ENCODE data around the gene ZBTB5.
"Not testable (repeated sequence)": the region's sequence is repeated elsewhere in the genome, so short reads cannot be mapped to it uniquely, and the experiment has no call there.

ZBTB5 gene

DNA sequence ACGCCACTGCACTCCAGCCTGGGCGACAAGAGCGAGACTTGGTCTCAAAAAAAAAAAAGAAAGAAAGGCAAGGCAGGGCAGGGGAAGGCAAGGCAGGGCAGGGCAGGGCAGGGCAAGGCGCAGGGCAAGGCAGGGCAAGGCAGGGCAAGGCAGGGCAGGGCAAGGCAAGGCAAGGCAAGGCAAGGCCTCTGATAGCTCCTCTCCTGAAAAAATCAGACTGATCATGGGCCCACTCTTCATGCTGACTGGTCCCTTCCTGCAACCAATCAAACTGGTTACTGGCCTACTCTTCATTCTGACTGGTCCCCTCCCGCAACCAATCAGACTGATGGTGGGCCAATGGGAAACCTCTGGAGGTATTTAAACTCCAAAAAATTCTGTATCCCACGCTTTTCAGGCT lies 3.4 kb upstream of the ZBTB5 start:
- no peak for DNase-seq (ENCODE audit: extremely low read depth, insufficient read length)
- TF ChIP-seq, protein P1, sequence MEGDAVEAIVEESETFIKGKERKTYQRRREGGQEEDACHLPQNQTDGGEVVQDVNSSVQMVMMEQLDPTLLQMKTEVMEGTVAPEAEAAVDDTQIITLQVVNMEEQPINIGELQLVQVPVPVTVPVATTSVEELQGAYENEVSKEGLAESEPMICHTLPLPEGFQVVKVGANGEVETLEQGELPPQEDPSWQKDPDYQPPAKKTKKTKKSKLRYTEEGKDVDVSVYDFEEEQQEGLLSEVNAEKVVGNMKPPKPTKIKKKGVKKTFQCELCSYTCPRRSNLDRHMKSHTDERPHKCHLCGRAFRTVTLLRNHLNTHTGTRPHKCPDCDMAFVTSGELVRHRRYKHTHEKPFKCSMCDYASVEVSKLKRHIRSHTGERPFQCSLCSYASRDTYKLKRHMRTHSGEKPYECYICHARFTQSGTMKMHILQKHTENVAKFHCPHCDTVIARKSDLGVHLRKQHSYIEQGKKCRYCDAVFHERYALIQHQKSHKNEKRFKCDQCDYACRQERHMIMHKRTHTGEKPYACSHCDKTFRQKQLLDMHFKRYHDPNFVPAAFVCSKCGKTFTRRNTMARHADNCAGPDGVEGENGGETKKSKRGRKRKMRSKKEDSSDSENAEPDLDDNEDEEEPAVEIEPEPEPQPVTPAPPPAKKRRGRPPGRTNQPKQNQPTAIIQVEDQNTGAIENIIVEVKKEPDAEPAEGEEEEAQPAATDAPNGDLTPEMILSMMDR (IDR thresholded peaks at IDR 0.05; ENCODE audit: insufficient read depth, low read length, poor library complexity, severe bottlenecking) = no peak
- no peaks in the 10 kb centered on the region for H3K36me3 ChIP-seq (ENCODE audit: control insufficient read depth, insufficient read depth, low read length)
- no peaks in the 10 kb centered on the region for H3K27me3 ChIP-seq (replicated peaks; ENCODE audit: control insufficient read depth, insufficient read depth, low read length)
- no peak overlapping the region for H3K4me3 ChIP-seq (replicated peaks; ENCODE audit: low read depth, low read length)

DNA sequence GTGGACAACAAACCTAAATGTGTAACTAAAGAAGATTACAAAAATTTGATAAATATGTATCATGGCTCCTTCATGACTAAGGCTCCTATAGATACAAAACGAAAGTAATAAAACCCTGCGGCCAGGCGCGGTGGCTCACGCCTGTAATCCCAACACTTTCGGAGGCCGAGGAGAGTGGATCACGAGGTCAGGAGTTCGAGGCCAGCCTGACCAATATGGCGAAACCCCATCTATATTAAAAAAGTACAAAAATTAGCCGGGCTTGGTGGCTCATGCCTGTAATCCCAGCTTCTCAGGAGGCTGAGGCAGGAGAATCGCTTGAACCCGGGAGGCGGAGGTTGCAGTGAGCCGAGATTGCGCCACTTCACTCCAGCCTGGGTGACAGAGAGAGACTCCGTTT lies 2.3 kb upstream of the ZBTB5 start:
- not testable (repeated sequence) for DNase-seq (ENCODE audit: extremely low read depth, insufficient read length); H3K4me3 ChIP-seq (replicated peaks; ENCODE audit: low read depth, low read length); H3K36me3 ChIP-seq (ENCODE audit: control insufficient read depth, insufficient read depth, low read length); H3K27me3 ChIP-seq (replicated peaks; ENCODE audit: control insufficient read depth, insufficient read depth, low read length)

DNA sequence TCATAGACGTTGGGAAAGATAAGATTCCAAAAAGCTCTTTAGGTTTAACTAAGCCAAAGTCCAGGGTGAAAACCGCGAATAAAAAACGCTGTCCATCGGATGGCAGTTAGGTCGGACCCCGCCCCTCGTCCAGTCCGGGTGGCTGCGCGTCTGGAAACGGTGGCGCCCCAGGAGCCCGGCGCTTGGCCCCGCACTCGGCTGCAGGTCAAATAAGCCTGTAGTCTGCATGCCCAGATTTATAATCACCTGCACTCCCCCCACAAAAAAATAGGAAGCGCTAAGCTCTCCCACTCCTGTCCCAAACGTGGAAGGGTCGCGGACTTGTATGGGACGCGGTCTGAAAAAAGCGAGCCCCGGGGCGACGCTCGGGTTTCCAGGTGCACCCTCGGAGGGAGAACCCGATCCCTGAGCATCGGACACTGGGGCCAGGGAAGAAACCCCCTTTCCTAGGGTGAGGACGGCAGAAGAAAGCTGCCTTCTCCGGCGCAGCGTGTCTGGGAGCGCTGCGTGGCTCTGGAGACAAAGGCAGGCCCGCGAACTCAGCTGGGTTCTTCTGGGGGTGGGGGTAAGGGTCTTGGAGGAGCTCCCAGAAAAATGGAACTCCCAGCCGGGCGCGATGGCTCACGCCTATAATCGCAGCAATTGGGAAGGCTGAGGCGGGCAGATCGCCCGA lies 923 bp upstream of the ZBTB5 start:
- DNase-seq (ENCODE audit: extremely low read depth, insufficient read length) = no peak
- Histone ChIP-seq H3K36me3 (ENCODE audit: control insufficient read depth, insufficient read depth, low read length) (no peaks in the 10 kb centered on the region), H3K27me3 (replicated peaks; ENCODE audit: control insufficient read depth, insufficient read depth, low read length) (no peaks in the 10 kb centered on the region), H3K4me3 (replicated peaks; ENCODE audit: low read depth, low read length) (peak overlapping the region; percentile 82)
- TF ChIP-seq, protein P1 (IDR thresholded peaks at IDR 0.05; ENCODE audit: insufficient read depth, low read length, poor library complexity, severe bottlenecking) = no peak

DNA sequence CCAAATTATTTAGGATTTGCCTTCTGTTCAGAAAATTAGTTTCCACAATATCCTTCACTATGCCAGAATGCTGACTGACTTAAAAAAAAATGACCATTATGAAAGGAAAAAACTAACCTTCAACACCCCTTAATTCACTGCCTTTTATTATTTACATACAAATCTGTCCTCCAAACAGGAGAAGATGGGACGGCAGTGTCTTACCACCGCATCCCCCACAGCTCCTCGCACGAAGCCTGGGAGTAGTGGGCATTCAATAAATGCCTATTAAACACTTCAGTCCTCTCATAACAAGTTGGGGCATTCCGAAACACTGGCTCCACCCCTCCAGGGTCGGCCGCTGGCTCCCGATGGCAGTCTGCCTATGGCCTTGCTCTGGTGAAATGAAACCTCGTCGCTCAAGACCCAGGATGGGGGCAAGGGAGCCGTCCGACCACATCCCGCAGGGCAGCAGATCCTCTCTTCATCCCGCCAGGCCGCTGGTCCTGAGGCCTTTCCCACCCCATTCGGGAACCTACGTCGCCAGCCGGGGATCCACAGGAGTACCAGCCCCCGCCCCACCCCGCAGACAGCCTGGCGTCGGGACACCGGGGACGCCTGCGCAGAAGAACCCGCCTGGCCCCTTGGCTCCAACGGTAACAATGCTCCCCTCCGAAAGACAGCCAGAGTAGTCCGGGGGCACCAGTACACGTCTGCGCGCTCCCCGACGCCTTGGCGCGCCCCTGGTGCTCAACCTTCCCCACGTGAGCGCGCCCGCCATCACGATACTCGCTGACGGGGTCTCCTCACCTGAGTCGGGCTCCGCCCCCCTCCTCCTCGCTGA lies 613 bp downstream of the ZBTB5 start:
- Histone ChIP-seq H3K4me3 (replicated peaks; ENCODE audit: low read depth, low read length) (peak overlapping the region; percentile 98), H3K27me3 (replicated peaks; ENCODE audit: control insufficient read depth, insufficient read depth, low read length) (no peaks in the 10 kb centered on the region), H3K36me3 (ENCODE audit: control insufficient read depth, insufficient read depth, low read length) (no peaks in the 10 kb centered on the region; the same call in 1 of the 2 replicates)
- no peak for DNase-seq (ENCODE audit: extremely low read depth, insufficient read length)
- TF ChIP-seq, protein P1 (IDR thresholded peaks at IDR 0.05; ENCODE audit: insufficient read depth, low read length, poor library complexity, severe bottlenecking) = no peak

DNA sequence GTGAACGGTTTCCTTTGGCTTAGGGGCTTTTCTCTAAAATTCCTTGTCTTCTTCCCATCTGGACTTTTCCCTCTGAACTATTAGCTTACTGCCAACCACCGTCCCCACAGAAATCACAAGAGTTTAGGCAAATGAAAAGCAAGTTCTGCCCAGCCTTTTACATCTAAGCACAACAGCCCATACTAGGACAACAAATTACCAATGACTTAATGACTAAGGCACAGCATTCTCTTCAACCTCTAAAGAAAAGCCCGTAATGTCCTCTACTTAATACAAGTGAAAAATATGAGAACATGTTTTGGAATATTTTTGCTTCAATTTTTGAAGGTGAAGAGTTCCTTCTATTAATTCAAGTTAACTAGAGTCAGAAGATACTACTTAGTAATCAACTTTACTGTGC lies 1.2 kb downstream of the ZBTB5 start:
- H3K36me3 ChIP-seq (ENCODE audit: control insufficient read depth, insufficient read depth, low read length) = no peaks in the 10 kb centered on the region; the same call in 1 of the 2 replicates
- H3K27me3 ChIP-seq (replicated peaks; ENCODE audit: control insufficient read depth, insufficient read depth, low read length) = no peaks in the 10 kb centered on the region
- H3K4me3 ChIP-seq (replicated peaks; ENCODE audit: low read depth, low read length) = peak overlapping the region; percentile 98
- no peak for DNase-seq (ENCODE audit: extremely low read depth, insufficient read length)
- TF ChIP-seq, protein P1 (IDR thresholded peaks at IDR 0.05; ENCODE audit: insufficient read depth, low read length, poor library complexity, severe bottlenecking) = no peak

DNA sequence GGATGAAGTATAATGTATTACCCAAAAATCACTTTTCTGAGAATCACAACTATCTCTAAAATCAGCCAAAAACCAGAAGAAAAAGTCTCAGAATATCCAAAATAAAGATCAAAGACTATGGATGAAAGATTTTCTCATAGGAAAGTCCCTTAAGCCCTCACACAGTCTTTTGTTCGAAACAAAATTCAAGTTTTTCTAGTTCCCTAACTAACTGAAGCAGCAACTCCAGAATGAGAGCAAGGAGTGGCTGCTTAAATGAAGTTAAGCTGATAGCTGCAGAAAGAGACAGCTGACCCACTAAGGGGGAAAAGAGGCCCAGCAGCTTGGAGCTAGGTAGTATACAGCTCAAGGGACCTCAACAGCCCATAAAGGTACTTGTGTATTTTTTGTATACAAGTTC lies 8.4 kb downstream of the ZBTB5 start:
- Histone ChIP-seq H3K4me3 (replicated peaks; ENCODE audit: low read depth, low read length) (no peak overlapping the region), H3K27me3 (replicated peaks; ENCODE audit: control insufficient read depth, insufficient read depth, low read length) (no peaks in the 10 kb centered on the region), H3K36me3 (ENCODE audit: control insufficient read depth, insufficient read depth, low read length) (no peaks in the 10 kb centered on the region; the same call in 1 of the 2 replicates)
- TF ChIP-seq, protein P1 (IDR thresholded peaks at IDR 0.05; ENCODE audit: insufficient read depth, low read length, poor library complexity, severe bottlenecking) = no peak
- no peak for DNase-seq (ENCODE audit: extremely low read depth, insufficient read length)
